ENCODE results near the gene MAIP1. TPM values are rescaled to one million over a fixed set of nuclear protein-coding genes. Genes with fewer than 3 reads are reported as not detected.

MAIP1 gene
- total RNA-seq, 1 donor from 2014 or later = 29.5 TPM

- no peak for DNase-seq (ENCODE audit: low read depth)
- Histone ChIP-seq H3K4me3 (ENCODE audit: low read depth, low read length) (no peak overlapping the region), H3K36me3 (ENCODE audit: control insufficient read depth, insufficient read depth, low read length) (no peaks in the 10 kb centered on the region), H3K27me3 (ENCODE audit: control insufficient read depth, insufficient read depth, low read length) (no peaks in the 10 kb centered on the region)
- TF ChIP-seq CTCF (IDR thresholded peaks at IDR 0.05; ENCODE audit: insufficient read depth, low read length, poor library complexity, severe bottlenecking) = no peak
Observed at GRCh38 chr2:199994371-199994770, 39.0 kb downstream of the MAIP1 start.

- Histone ChIP-seq H3K36me3 (ENCODE audit: control insufficient read depth, insufficient read depth, low read length) (no peaks in the 10 kb centered on the region), H3K27me3 (ENCODE audit: control insufficient read depth, insufficient read depth, low read length) (no peaks in the 10 kb centered on the region), H3K4me3 (ENCODE audit: low read depth, low read length) (no peak overlapping the region)
- no peak for DNase-seq (ENCODE audit: low read depth)
- no peak for TF ChIP-seq CTCF (IDR thresholded peaks at IDR 0.05; ENCODE audit: insufficient read depth, low read length, poor library complexity, severe bottlenecking)
Observed at GRCh38 chr2:199994896-199995295, 39.5 kb downstream of the MAIP1 start.

- no peak for TF ChIP-seq CTCF (IDR thresholded peaks at IDR 0.05; ENCODE audit: insufficient read depth, low read length, poor library complexity, severe bottlenecking)
- no peak for DNase-seq (ENCODE audit: low read depth)
- H3K36me3 ChIP-seq (ENCODE audit: control insufficient read depth, insufficient read depth, low read length) = no peaks in the 10 kb centered on the region
- H3K4me3 ChIP-seq (ENCODE audit: low read depth, low read length) = no peak overlapping the region
- H3K27me3 ChIP-seq (ENCODE audit: control insufficient read depth, insufficient read depth, low read length) = no peaks in the 10 kb centered on the region
Observed at GRCh38 chr2:199997296-199997695, 41.9 kb downstream of the MAIP1 start.

GRCh38 chr2:199999166-199999565, 43.8 kb downstream of the MAIP1 start:
- no peak for DNase-seq (ENCODE audit: low read depth)
- Histone ChIP-seq H3K4me3 (ENCODE audit: low read depth, low read length) (no peak overlapping the region), H3K36me3 (ENCODE audit: control insufficient read depth, insufficient read depth, low read length) (no peaks in the 10 kb centered on the region), H3K27me3 (ENCODE audit: control insufficient read depth, insufficient read depth, low read length) (no peaks in the 10 kb centered on the region)
- no peak for TF ChIP-seq CTCF (IDR thresholded peaks at IDR 0.05; ENCODE audit: insufficient read depth, low read length, poor library complexity, severe bottlenecking)

- Histone ChIP-seq H3K27me3 (ENCODE audit: control insufficient read depth, insufficient read depth, low read length) (no peaks in the 10 kb centered on the region), H3K36me3 (ENCODE audit: control insufficient read depth, insufficient read depth, low read length) (no peaks in the 10 kb centered on the region), H3K4me3 (ENCODE audit: low read depth, low read length) (no peak overlapping the region)
- DNase-seq (ENCODE audit: low read depth) = no peak
- no peak for TF ChIP-seq CTCF (IDR thresholded peaks at IDR 0.05; ENCODE audit: insufficient read depth, low read length, poor library complexity, severe bottlenecking)
Observed at GRCh38 chr2:200000444-200001163, 45.2 kb downstream of the MAIP1 start.

GRCh38 chr2:200003444-200003843, 48.1 kb downstream of the MAIP1 start:
- no peaks in the 10 kb centered on the region for H3K36me3 ChIP-seq (ENCODE audit: control insufficient read depth, insufficient read depth, low read length)
- H3K4me3 ChIP-seq (ENCODE audit: low read depth, low read length) = no peak overlapping the region
- H3K27me3 ChIP-seq (ENCODE audit: control insufficient read depth, insufficient read depth, low read length) = no peaks in the 10 kb centered on the region
- DNase-seq (ENCODE audit: low read depth) = no peak
- TF ChIP-seq CTCF (IDR thresholded peaks at IDR 0.05; ENCODE audit: insufficient read depth, low read length, poor library complexity, severe bottlenecking) = no peak
